ENCODE results near the gene PDE8A. TPM values are rescaled to one million over a fixed set of nuclear protein-coding genes. Genes with fewer than 3 reads are reported as not detected.
"Not testable (repeated sequence)": the region's sequence is repeated elsewhere in the genome, so short reads cannot be mapped to it uniquely, and the experiment has no call there.

The PDE8A gene
- total RNA-seq, 1 donor from 2014 or later = 13.5 TPM

GRCh38 chr15:84983711-84984110 is 2.1 kb downstream of the PDE8A start:
- DNase-seq (no peak), ATAC-seq (ENCODE audit: poor library complexity) (no peak)
- intact Hi-C loops (cut with DNase I) = loop anchor here (5.0 kb wide), 1 partner anchor 44 kb away; no protein-coding TSS in a partner anchor

GRCh38 chr15:84985158-84985557 is 3.5 kb downstream of the PDE8A start:
- intact Hi-C loops (cut with DNase I) = no loop called here
- DNase-seq = no peak
- no peak for ATAC-seq (ENCODE audit: poor library complexity)

GRCh38 chr15:84987351-84987750 is 5.7 kb downstream of the PDE8A start:
- DNase-seq; intact Hi-C loops (cut with DNase I); ATAC-seq (ENCODE audit: poor library complexity): not testable (repeated sequence)

- DNase-seq (no peak), ATAC-seq (ENCODE audit: poor library complexity) (no peak)
- intact Hi-C loops (cut with DNase I) = no loop called here
Measured at GRCh38 chr15:84987949-84988624, 6.4 kb downstream of the PDE8A start.

GRCh38 chr15:84988909-84989644 is 7.4 kb downstream of the PDE8A start:
- no peak for DNase-seq
- no peak for ATAC-seq (ENCODE audit: poor library complexity)
- intact Hi-C loops (cut with DNase I) = no loop called here

- DNase-seq = no peak
- no peak for ATAC-seq (ENCODE audit: poor library complexity)
- intact Hi-C loops (cut with DNase I) = no loop called here
Measured at GRCh38 chr15:84990507-84990906, 8.9 kb downstream of the PDE8A start.

GRCh38 chr15:84991014-84991712 is 9.5 kb downstream of the PDE8A start:
- ATAC-seq (ENCODE audit: poor library complexity) (no peak), DNase-seq (no peak)
- intact Hi-C loops (cut with DNase I) = no loop called here

GRCh38 chr15:84992157-84992944 is 10.7 kb downstream of the PDE8A start:
- no peak for DNase-seq
- peak; percentile 30 for ATAC-seq (ENCODE audit: poor library complexity)

GRCh38 chr15:84996055-84996454 is 14.4 kb downstream of the PDE8A start:
- intact Hi-C loops (cut with DNase I) = no loop called here
- ATAC-seq (ENCODE audit: poor library complexity) = no peak
- no peak for DNase-seq

More at GRCh38 chr15:84992157-84992944, 10.7 kb downstream of the PDE8A start:
- intact Hi-C loops (cut with DNase I) = no loop called here

- ATAC-seq (ENCODE audit: poor library complexity); intact Hi-C loops (cut with DNase I); DNase-seq: not testable (repeated sequence)
Measured at GRCh38 chr15:84996714-84997113, 15.1 kb downstream of the PDE8A start.

- DNase-seq; ATAC-seq (ENCODE audit: poor library complexity); intact Hi-C loops (cut with DNase I): not testable (repeated sequence)
Measured at GRCh38 chr15:84997214-84997613, 15.6 kb downstream of the PDE8A start.

GRCh38 chr15:85000189-85000864 is 18.7 kb downstream of the PDE8A start:
- intact Hi-C loops (cut with DNase I) = no loop called here
- peak; percentile 68 for ATAC-seq (ENCODE audit: poor library complexity)
- DNase-seq = no peak

- no peak for ATAC-seq (ENCODE audit: poor library complexity)
- DNase-seq = no peak
- intact Hi-C loops (cut with DNase I) = no loop called here
Measured at GRCh38 chr15:85000937-85001336, 19.3 kb downstream of the PDE8A start.

GRCh38 chr15:85002517-85002916 is 20.9 kb downstream of the PDE8A start:
- intact Hi-C loops (cut with DNase I) = no loop called here
- ATAC-seq (ENCODE audit: poor library complexity) = no peak

GRCh38 chr15:85003593-85004312 is 22.1 kb downstream of the PDE8A start:
- DNase-seq = no peak
- intact Hi-C loops (cut with DNase I) = no loop called here
- ATAC-seq (ENCODE audit: poor library complexity) = peak; percentile 23

More at GRCh38 chr15:85002517-85002916, 20.9 kb downstream of the PDE8A start:
- no peak for DNase-seq

- no peak for ATAC-seq (ENCODE audit: poor library complexity)
- DNase-seq = no peak
- intact Hi-C loops (cut with DNase I) = no loop called here
Measured at GRCh38 chr15:85004550-85004949, 22.9 kb downstream of the PDE8A start.

- DNase-seq (no peak), ATAC-seq (ENCODE audit: poor library complexity) (no peak)
- intact Hi-C loops (cut with DNase I) = no loop called here
Measured at GRCh38 chr15:85005319-85005718, 23.7 kb downstream of the PDE8A start.

- ATAC-seq (ENCODE audit: poor library complexity) (no peak), DNase-seq (no peak)
- intact Hi-C loops (cut with DNase I) = no loop called here
Measured at GRCh38 chr15:85005746-85006145, 24.1 kb downstream of the PDE8A start.
